Effector memory CD8-positive, alpha-beta T cell (primary cell): ENCODE data around the gene LENG1.
A peak's percentile ranks its signal among the peaks of the same experiment; 100 is the strongest.
"Not testable (repeated sequence)": the region's sequence is repeated elsewhere in the genome, so short reads cannot be mapped to it uniquely, and the experiment has no call there.

Source experiments
- ATAC-seq: fragments of 150-1000 bp; cut with Tn5 transposase; replicated peaks from 2 replicates; pipeline ENCODE4 v1.10.0; 2021; ENCODE audit warnings: mild to moderate bottlenecking, moderate library complexity
- DNase-seq, 3 experiments: peaks; one replicate each; pipeline ENCODE4 v3.0.0; 2021
- H3K27ac Mint-ChIP-seq, 2 donors: one replicate each; pipeline ENCODE4 v1.8.0; 2022; ENCODE audit warnings: mild to moderate bottlenecking in 2 of 2, mixed read lengths in 2 of 2, moderate library complexity in 2 of 2
- H3K27me3 Mint-ChIP-seq, 2 donors: one replicate each; pipeline ENCODE4 v1.8.0; 2022; ENCODE audit warnings: mixed read lengths in 2 of 2
- H3K36me3 Mint-ChIP-seq: one replicate; pipeline ENCODE4 v1.8.0; 2022; ENCODE audit warnings: mild to moderate bottlenecking, moderate library complexity, mixed read lengths; ENCODE audit not compliant: insufficient read depth
- H3K4me1 Mint-ChIP-seq, 2 donors: one replicate each; pipeline ENCODE4 v1.8.0; 2022; ENCODE audit warnings: low read depth in 2 of 2, mixed read lengths in 2 of 2
- H3K4me3 Mint-ChIP-seq, 2 donors: one replicate each; pipeline ENCODE4 v1.8.0; 2022; ENCODE audit warnings: mild to moderate bottlenecking in 2 of 2, mixed read lengths in 2 of 2, moderate library complexity in 2 of 2
- H3K9me3 Mint-ChIP-seq, 2 donors: one replicate each; pipeline ENCODE4 v1.8.0; 2022; ENCODE audit warnings: mixed read lengths in 2 of 2
- total RNA-seq, 9 experiments: gene quantifications; one replicate each; lab custom pipeline; 2026; lab: John Stamatoyannopoulos, UW

LENG1 gene
- total RNA-seq, result 11.7 to 26.9 (median 16.2) reads per million in 9 experiments

GRCh38 chr19:54159352-54160181 is at the start of gene LENG1:
Gene LENG1, minus strand, starts transcription at chr19:54159721. Its CDS starts 26 bp downstream, at chr19:54159695.
- Mint-ChIP-seq H3K27me3 (no peaks in the 10 kb centered on the region), H3K36me3 (peaks cover 64% of the 10 kb centered on the region), H3K4me3 (peak within 1 kb of the TSS; percentile 83 to 89), H3K27ac (peak within 1 kb of the TSS; percentile 92), H3K4me1 (peaks cover 48 to 52% of the 10 kb centered on the region in 2 donors), H3K9me3 (no peaks in the 10 kb centered on the region)
- peak; percentile 97 to 98 (median 97) for DNase-seq
- peak; percentile 85 for ATAC-seq

- DNase-seq, result no peak
- peaks cover 41 to 58% of the 10 kb centered on the region in 2 donors for H3K4me1 Mint-ChIP-seq
- H3K27ac Mint-ChIP-seq, result peak overlapping the region; percentile 54 to 93
- peaks cover 82% of the 10 kb centered on the region for H3K36me3 Mint-ChIP-seq
- H3K4me3 Mint-ChIP-seq, result peak overlapping the region; percentile 22 to 74
- no peak for ATAC-seq
- H3K9me3 Mint-ChIP-seq, result no peaks in the 10 kb centered on the region
- H3K27me3 Mint-ChIP-seq, result no peaks in the 10 kb centered on the region
These were observed 49.2 kb upstream of the LENG1 start for GRCh38 chr19:54208784-54209057.

GRCh38 chr19:54207983-54208783 is 48.7 kb upstream of the LENG1 start:
- H3K4me3 Mint-ChIP-seq, result peak overlapping the region; percentile 22 to 67
- peaks cover 88% of the 10 kb centered on the region for H3K36me3 Mint-ChIP-seq
- H3K9me3 Mint-ChIP-seq, result no peaks in the 10 kb centered on the region
- ATAC-seq, result no peak
- DNase-seq, result no peak
- H3K27me3 Mint-ChIP-seq, result no peaks in the 10 kb centered on the region
- peaks cover 45 to 61% of the 10 kb centered on the region in 2 donors for H3K4me1 Mint-ChIP-seq
- peak overlapping the region; percentile 35 to 93 for H3K27ac Mint-ChIP-seq

- H3K4me3 Mint-ChIP-seq, result peak overlapping the region; percentile 15 to 67
- no peaks in the 10 kb centered on the region for H3K9me3 Mint-ChIP-seq
- peaks cover 93% of the 10 kb centered on the region for H3K36me3 Mint-ChIP-seq
- ATAC-seq, result no peak
- peak overlapping the region; percentile 35 to 93 for H3K27ac Mint-ChIP-seq
- peaks cover 50 to 64% of the 10 kb centered on the region in 2 donors for H3K4me1 Mint-ChIP-seq
- no peak for DNase-seq
- no peaks in the 10 kb centered on the region for H3K27me3 Mint-ChIP-seq
These were observed 48.1 kb upstream of the LENG1 start for GRCh38 chr19:54207676-54207982.

- peak overlapping the region; percentile 35 to 93 for H3K27ac Mint-ChIP-seq
- ATAC-seq, DNase-seq, H3K9me3 Mint-ChIP-seq, H3K27me3 Mint-ChIP-seq: not testable (repeated sequence)
- H3K4me1 Mint-ChIP-seq, result peaks cover 54 to 64% of the 10 kb centered on the region in 2 donors
- H3K36me3 Mint-ChIP-seq, result peaks cover 95% of the 10 kb centered on the region
- peak overlapping the region; percentile 15 to 67 for H3K4me3 Mint-ChIP-seq
These were observed 47.7 kb upstream of the LENG1 start for GRCh38 chr19:54207193-54207592.

- H3K9me3 Mint-ChIP-seq, result no peaks in the 10 kb centered on the region
- DNase-seq, result no peak
These were observed 47.3 kb upstream of the LENG1 start for GRCh38 chr19:54206831-54207177.

GRCh38 chr19:54206030-54206830 is 46.7 kb upstream of the LENG1 start:
- Mint-ChIP-seq H3K27me3 (no peaks in the 10 kb centered on the region), H3K9me3 (no peaks in the 10 kb centered on the region), H3K4me1 (peaks cover 60 to 69% of the 10 kb centered on the region in 2 donors), H3K27ac (peak overlapping the region in 1 of 2 donors; percentile 15), H3K36me3 (peaks cover 98% of the 10 kb centered on the region), H3K4me3 (no peak overlapping the region)
- ATAC-seq (no peak), DNase-seq (no peak)

More at GRCh38 chr19:54206831-54207177, 47.3 kb upstream of the LENG1 start:
- peaks cover 58 to 67% of the 10 kb centered on the region in 2 donors for H3K4me1 Mint-ChIP-seq
- H3K4me3 Mint-ChIP-seq, result no peak overlapping the region
- no peak for ATAC-seq
- H3K36me3 Mint-ChIP-seq, result peaks cover 95% of the 10 kb centered on the region
- no peaks in the 10 kb centered on the region for H3K27me3 Mint-ChIP-seq
- H3K27ac Mint-ChIP-seq, result peak overlapping the region in 1 of 2 donors; percentile 93

- Mint-ChIP-seq H3K4me3 (peak overlapping the region; percentile 11 to 90), H3K27me3 (no peaks in the 10 kb centered on the region), H3K27ac (no peak overlapping the region), H3K9me3 (no peaks in the 10 kb centered on the region), H3K4me1 (peaks cover 53 to 66% of the 10 kb centered on the region in 2 donors), H3K36me3 (peaks cover 95% of the 10 kb centered on the region)
- ATAC-seq, result no peak
- no peak for DNase-seq
These were observed 45.4 kb upstream of the LENG1 start for GRCh38 chr19:54204767-54205468.

- H3K4me1 Mint-ChIP-seq, result peaks cover 42 to 54% of the 10 kb centered on the region in 2 donors
- no peaks in the 10 kb centered on the region for H3K9me3 Mint-ChIP-seq
- peak overlapping the region; percentile 11 to 90 for H3K4me3 Mint-ChIP-seq
- peak overlapping the region in 1 of 2 donors; percentile 99 for H3K27ac Mint-ChIP-seq
- DNase-seq (no peak), ATAC-seq (no peak)
- no peaks in the 10 kb centered on the region for H3K27me3 Mint-ChIP-seq
- peaks cover 78% of the 10 kb centered on the region for H3K36me3 Mint-ChIP-seq
These were observed 43.7 kb upstream of the LENG1 start for GRCh38 chr19:54203151-54203611.

GRCh38 chr19:54201980-54202379 is 42.5 kb upstream of the LENG1 start:
- Mint-ChIP-seq H3K27me3 (no peaks in the 10 kb centered on the region), H3K4me1 (peaks cover 36 to 42% of the 10 kb centered on the region in 2 donors), H3K27ac (peak overlapping the region; percentile 96 to 99), H3K36me3 (peaks cover 67% of the 10 kb centered on the region), H3K4me3 (peak overlapping the region; percentile 90 to 93), H3K9me3 (no peaks in the 10 kb centered on the region)
- ATAC-seq, result no peak
- no peak for DNase-seq

GRCh38 chr19:54201172-54201701 is 41.7 kb upstream of the LENG1 start:
- peak overlapping the region; percentile 90 to 93 for H3K4me3 Mint-ChIP-seq
- peaks cover 61% of the 10 kb centered on the region for H3K36me3 Mint-ChIP-seq
- peak overlapping the region; percentile 96 to 99 for H3K27ac Mint-ChIP-seq
- H3K27me3 Mint-ChIP-seq, result no peaks in the 10 kb centered on the region
- ATAC-seq (peak; percentile 63), DNase-seq (peak in 1 of 3 experiments; percentile 25)
- no peaks in the 10 kb centered on the region for H3K9me3 Mint-ChIP-seq
- peaks cover 36 to 37% of the 10 kb centered on the region in 2 donors for H3K4me1 Mint-ChIP-seq

- Mint-ChIP-seq H3K27ac (peak overlapping the region in 1 of 2 donors; percentile 99), H3K36me3 (peaks cover 59% of the 10 kb centered on the region), H3K4me1 (peaks cover 30 to 34% of the 10 kb centered on the region in 2 donors), H3K4me3 (peak overlapping the region; percentile 90 to 93), H3K9me3 (no peaks in the 10 kb centered on the region), H3K27me3 (no peaks in the 10 kb centered on the region)
- no peak for ATAC-seq
- DNase-seq, result no peak
These were observed 39.9 kb upstream of the LENG1 start for GRCh38 chr19:54199401-54199800.
